Right ventricle myocardium superior (tissue), 1 donor: Measurements from ENCODE around the gene DHX58. TPM values are rescaled to one million over a fixed set of nuclear protein-coding genes. Genes with fewer than 3 reads are reported as not detected.

Experiments
- ATAC-seq: fragments of 200-7000 bp; cut with Tn5 transposase; one replicate; pipeline ENCODE4 v1.9.1; 2020; ENCODE audit warnings: mild to moderate bottlenecking; ENCODE audit not compliant: poor library complexity
- DNase-seq: peaks from one replicate; pipeline ENCODE4 v3.0.0-alpha.2; 2020
- intact Hi-C: fragments of 100-400 bp; cut with DNase I; formaldehyde crosslinking; loops from one replicate; pipeline ENCODE4 v1.11.2; 2022
- total RNA-seq: library from RNA; stranded (reverse); fragmentation: NEBNext Ultra II Directional; extraction: Animal tissue kit (Norgen Biotek cat#: 25700); gene quantifications from one replicate; pipeline ENCODE4 v1.2.1, GENCODE V29; 2021
- donor health status: DM: no; HTN: yes; CAD: no; lungs with severe emphysema.

Gene DHX58
- total RNA-seq, 1 donor from 2014 or later, result 2.5 TPM

GRCh38 chr17:42096360-42097111 lies 16.0 kb downstream of the DHX58 start:
- intact Hi-C loops, result no loop called here
- no peak for ATAC-seq
- no peak for DNase-seq

DNA sequence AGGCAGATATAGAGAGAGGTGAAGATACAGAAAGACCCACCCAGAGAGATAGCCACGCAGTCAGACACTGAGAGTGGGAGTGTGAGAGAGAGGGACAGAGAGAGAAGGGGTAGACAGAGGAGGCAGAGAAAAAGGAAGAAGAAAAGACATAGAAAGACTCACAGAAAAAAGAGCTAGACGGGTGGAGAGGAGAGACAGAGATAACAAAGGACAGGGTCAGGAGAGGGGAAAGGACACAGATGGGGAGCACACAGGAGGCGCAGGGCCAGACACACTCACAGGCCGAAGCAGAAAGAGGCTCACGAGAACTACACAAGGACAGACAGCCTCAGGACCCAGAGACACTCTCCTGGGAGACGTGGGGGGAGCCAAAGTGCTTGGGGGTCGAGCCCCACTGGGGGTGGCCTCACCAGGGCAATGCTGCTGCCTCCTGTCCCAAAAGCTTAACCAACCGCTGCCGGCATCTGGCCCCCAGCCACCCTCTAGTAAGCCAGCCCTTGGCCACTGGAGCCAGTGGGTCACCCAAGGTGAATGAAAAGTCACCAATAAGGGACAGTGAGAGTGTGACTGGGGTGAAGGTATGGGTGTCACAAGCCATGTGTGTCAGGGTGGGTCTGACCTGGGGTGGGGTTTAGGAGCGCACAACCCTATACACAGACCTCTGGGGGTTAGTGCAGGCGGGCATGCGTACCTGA lies 18.0 kb downstream of the DHX58 start:
- intact Hi-C loops, result no loop called here
- no peak for DNase-seq

DNA sequence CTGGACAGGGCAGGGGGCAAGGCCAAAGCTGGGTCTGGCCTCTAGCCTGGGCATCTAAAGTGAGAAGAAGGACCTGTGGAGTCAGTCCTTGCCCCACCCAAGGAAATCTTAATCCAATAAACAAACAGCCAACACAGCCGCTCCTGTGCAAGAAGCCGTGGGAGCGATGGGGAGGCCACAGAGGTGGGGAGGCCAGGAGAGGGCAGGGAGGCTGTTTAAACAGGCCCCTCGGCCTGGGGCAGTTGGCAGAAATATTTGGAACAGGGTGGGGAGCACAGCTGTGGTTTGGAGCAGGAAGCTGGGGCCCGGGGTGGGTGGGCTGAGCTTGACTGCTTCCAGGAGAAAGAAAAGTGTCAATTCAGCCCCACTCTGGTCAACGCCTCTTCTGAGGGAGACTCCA lies 19.6 kb downstream of the DHX58 start:
- intact Hi-C loops, result no loop called here
- DNase-seq (no peak), ATAC-seq (no peak)

More for the DNA sequence above, 18.0 kb downstream of the DHX58 start:
- ATAC-seq, result peak; percentile 15

DNA sequence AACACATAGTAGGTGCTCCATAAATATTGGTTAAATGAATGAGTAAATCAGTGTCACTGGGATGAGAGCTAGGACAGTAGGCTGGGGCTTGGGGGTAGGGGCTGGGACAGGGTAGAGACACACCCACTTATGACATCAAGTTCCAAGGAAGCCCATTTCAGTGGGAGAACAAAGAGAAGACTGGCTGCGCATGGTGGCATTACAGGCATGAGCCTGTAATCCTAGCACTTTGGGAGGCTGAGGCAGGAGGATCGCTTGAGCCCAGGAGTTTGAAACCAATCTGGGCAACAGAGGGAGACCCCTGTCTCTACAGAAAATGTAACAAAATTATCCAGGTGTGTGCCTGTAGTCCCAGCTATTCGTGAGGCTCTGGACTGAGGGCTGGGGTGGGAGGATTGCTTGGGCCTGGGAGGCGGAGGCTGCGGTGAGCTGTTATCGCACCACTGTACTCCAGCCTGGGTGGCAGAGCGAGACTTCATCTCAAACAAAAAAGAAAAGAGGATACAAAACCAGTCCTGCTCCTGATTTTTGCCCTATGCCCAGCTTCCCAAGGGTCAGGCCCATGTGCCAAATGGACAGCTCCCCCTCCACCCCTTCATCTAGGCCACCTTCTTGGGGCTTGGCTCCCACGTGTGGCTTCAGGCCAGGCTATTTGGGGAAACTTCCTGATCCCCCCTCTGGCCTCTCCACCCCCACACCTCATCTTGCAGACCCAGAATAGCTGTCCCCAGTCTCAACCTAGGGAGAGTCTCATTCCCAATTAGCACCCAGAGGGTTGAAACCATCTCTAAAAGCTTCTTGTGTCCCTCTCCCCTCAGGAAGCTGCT lies 21.3 kb downstream of the DHX58 start:
- DNase-seq (no peak), ATAC-seq (no peak)
- intact Hi-C loops, result no loop called here

DNA sequence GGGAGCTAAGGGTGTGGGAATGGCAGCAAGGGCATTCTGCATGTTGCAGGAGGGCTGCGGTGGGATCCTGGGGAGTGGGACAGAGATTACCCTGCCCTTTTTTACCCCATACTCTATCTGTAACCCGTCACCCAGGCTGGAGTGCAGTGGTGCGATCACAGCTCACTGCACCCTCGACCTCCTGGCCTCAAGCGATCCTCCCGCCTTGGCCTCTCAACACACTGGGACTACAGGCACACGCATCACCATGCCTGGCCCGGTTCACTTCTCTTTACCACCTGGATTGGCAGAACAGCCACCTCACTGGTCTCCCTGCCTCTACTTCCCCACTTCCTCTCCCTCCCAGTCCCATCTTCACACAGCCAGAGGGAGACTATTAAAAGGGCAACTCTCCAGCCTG lies 23.8 kb downstream of the DHX58 start:
- DNase-seq, result no peak
- ATAC-seq, result no peak
- intact Hi-C loops, result no loop called here

DNA sequence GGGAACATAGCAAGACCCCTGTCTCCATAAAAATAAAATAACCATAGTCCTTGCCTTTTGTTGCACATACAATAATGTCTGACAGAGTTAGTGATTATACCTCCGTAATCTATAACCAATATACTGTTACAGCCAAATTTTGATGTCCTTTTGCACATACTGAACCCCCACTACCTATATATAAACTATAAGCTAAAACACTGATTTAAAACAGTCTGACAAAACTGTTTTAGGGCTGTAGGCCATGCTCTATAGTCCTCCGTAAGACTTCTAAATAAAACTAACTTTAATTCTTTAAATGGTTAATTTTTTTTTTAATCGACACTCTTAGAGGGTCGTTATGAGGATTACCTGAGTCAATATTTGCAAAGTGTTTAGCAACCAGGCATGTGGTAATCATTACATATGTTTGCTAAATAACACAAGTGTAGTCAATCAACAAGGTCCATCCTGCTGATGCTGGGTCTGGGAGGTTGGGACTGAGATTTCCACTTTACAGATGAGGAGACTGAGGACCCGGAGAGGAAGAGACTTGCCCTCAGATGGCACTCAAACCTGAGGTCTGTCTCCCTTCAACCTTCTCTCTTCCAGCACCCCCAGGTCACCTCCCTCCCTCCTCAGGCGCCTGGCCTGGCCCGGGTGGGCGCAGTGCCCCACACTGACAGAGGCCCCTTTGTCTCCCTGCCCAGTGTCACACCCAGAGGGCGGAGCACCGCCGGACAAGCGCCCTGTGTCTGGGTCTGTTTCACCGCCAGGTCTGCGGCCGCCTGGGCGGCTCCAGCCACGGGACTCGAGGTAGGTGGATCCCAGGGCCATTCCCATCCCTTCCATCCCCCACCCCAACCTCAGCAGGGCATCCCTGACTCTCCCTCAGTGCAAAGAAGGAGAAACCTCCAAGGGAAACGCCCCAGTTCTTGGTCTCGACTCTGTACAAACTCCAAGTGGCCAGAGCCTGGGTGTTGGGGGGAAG lies 24.5 kb downstream of the DHX58 start:
- DNase-seq (no peak), ATAC-seq (no peak)
- intact Hi-C loops, result no loop called here

GRCh38 chr17:42087042-42087701 lies 25.3 kb downstream of the DHX58 start:
- no peak for DNase-seq
- intact Hi-C loops, result no loop called here
- ATAC-seq, result no peak

GRCh38 chr17:42081516-42082129 lies 30.9 kb downstream of the DHX58 start:
- intact Hi-C loops, result no loop called here
- ATAC-seq, result no peak
- no peak for DNase-seq

GRCh38 chr17:42079541-42079940 lies 33.0 kb downstream of the DHX58 start:
- DNase-seq (no peak), ATAC-seq (no peak)
- intact Hi-C loops, result no loop called here

DNA sequence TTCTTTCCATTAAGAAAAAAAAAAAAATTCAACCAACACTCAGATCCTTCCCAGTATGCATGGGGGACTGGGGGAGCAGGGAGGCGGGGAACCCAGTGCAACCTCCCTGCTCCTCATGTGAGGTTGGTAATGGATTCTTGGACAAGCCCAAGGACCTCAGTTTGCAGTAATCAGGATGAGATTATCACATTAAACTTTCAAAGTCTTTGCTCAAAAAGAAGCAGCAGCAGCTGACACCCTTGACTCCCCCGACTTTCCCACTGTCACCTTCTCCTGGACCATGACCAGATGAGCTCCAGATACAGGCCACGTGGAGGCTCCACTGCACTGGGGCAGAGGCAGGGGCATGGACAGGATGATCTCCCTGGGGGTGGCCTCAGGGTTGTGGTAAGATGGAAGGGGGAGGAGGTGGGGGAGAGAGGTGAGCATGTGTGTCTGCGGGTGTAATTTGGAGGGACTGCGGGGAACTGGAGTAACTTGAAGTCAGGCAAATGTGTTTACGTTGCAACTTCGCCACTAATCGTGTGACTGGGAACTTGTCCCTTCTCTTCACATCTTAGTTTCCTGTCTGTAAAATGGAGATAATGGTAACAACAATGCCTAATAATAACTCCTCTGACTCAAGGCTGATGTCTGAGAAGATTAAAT lies 34.0 kb downstream of the DHX58 start:
- DNase-seq, result no peak
- intact Hi-C loops, result no loop called here
- no peak for ATAC-seq

DNA sequence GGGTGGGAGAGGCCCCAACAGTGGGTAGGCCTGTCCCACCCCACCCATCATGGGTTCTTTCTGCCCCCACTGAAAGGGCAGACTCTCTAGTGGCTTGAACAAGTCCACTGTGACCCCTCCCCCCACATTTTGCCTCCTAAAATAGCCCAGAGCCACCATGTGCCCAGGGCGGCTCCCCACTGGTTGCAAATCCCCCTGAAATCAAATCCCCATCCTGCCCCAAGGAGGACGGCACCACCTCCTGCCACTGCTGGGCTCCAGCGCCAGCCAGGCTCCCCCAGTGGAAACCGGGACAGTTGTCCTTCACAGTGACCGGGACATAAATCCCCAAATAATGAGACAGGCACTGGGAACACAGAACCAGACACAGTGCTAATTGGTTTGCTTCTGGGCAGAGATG lies 34.8 kb downstream of the DHX58 start:
- no peak for ATAC-seq
- intact Hi-C loops, result no loop called here
- DNase-seq, result no peak

- ATAC-seq, result no peak
- DNase-seq, result no peak
- intact Hi-C loops, result no loop called here
Measured at GRCh38 chr17:42076797-42077559, 35.5 kb downstream of the DHX58 start.

DNA sequence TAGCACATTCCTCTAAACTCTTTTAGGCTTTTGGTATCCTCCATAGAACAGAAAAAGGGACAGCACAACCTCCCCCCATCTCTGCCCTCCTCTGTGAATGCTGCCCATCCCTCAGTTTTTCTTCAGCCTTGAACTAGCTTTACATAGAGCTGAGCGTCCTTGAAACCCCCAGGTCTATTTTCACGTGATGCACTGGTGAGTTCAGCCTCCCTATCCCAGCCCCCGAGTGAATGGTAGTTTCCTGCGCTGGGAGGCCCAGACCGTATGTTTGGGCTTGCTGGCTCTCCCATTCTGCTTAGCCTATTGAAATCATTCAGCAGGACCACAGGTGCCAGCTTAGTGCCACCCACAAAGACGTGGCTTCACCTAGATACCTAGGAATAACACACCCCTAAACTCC lies 36.7 kb downstream of the DHX58 start:
- no peak for DNase-seq
- no peak for ATAC-seq
- intact Hi-C loops, result no loop called here

DNA sequence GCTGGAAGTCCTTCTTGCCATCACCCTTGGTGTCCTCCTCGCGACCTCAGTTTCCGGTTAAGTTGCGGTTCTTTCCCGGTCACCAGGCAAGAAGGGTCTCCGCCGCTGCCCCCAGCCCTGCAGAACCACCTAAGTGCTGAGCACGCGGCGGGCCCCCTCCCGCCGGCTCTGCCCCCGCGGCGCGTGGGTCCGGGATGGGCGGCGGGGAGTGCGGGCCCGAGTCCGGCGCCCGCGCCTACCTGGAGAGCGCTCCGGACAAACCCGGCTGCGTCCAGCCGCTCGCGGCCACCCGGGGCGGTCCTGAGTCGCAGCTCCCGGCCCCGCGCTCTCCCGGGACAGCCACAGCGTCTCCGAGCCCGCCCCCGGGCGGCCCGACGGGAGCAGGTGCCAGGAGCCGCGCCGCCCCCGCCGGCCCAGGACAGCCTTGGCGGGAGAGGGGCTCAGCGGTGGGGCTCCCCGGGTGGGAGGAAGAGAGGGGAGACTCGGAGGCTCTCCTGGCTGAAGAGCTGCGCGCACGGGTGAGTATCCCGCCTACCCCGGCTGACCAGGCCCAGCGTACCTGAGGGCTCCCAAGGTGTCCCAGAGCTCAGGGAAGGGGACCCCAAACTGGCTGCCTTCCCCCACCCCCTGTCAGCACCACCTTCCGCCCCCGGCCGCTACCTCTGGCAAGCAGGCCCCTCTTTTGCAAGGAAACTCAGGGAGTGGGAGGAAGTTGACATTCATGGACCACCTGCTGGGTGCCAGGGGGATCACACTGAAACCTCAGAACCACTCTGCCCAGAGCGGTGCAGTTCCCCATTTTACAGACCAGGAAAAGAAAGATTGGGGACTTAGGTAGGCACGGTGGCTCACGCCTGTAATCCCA lies 40.0 kb downstream of the DHX58 start:
- DNase-seq (no peak), ATAC-seq (peak; percentile 69)
- intact Hi-C loops, result no loop called here

- intact Hi-C loops, result no loop called here
- DNase-seq (no peak), ATAC-seq (no peak)
Measured at GRCh38 chr17:42071810-42072209, 40.7 kb downstream of the DHX58 start.
